ENCODE data around the gene TDRD7. TPM values are rescaled to one million over a fixed set of nuclear protein-coding genes. Genes with fewer than 3 reads are reported as not detected.

The TDRD7 gene
- total and polyA plus RNA-seq, 2 experiments from 2014 or later = 10.4 to 18.2 TPM

DNA sequence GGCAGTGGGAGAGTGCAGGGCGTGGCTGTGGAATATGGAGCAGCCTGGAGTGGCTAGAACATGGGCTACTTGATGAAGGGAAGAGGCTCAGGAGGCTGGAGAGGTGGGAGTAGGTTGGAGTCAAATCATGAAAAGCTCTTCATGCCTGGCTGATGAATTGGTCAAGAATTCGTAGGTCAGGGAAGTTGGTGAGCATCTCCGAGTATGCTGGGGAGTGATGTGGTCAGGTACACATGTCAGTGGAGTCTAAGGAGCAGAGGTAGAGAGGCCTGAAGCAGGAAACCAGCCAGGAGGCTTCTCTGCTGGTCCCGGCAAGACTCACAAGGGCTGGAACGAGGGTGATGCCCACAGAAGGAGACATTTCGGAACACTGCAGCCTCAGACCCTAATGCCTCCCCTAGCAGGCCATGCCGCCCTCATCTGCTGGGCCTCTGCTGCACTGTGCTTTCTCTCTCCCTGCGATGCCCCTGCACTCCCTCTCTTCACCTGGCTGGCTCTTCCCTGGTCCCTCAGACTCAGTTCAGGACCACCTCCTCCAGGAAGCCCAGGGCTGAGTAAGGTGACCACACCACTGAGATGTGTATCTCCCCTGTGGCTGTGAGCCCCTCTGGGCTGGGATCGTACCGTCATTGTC, 123.2 kb downstream of the TDRD7 start:
- Histone ChIP-seq H3K36me3 (replicated peaks; ENCODE audit: insufficient read depth, low read depth) (no peaks in the 10 kb centered on the region), H3K4me2 (no peak overlapping the region), H3K79me2 (no peaks in the 10 kb centered on the region), H3K4me1 (ENCODE audit: insufficient read depth) (no peaks in the 10 kb centered on the region), H4K20me1 (ENCODE audit: insufficient read depth, poor library complexity, severe bottlenecking) (no peaks in the 10 kb centered on the region), H3K9me3 (ENCODE audit: low read depth) (no peaks in the 10 kb centered on the region), H3K9me2 (replicated peaks; ENCODE audit: insufficient read depth) (no peaks in the 10 kb centered on the region), H3K4me3 (no peak overlapping the region), H3K27ac (no peak overlapping the region), H2AFZ (no peak overlapping the region), H3K27me3 (no peaks in the 10 kb centered on the region)
- TF ChIP-seq EZH2phosphoT487 (IDR thresholded peaks at IDR 0.05; ENCODE audit: low read depth, severe bottlenecking, unreplicated experiment) = no peak
- TF ChIP-seq EZH2 (IDR thresholded peaks at IDR 0.05; ENCODE audit: borderline replicate concordance) = no peak
- TF ChIP-seq, protein P1, sequence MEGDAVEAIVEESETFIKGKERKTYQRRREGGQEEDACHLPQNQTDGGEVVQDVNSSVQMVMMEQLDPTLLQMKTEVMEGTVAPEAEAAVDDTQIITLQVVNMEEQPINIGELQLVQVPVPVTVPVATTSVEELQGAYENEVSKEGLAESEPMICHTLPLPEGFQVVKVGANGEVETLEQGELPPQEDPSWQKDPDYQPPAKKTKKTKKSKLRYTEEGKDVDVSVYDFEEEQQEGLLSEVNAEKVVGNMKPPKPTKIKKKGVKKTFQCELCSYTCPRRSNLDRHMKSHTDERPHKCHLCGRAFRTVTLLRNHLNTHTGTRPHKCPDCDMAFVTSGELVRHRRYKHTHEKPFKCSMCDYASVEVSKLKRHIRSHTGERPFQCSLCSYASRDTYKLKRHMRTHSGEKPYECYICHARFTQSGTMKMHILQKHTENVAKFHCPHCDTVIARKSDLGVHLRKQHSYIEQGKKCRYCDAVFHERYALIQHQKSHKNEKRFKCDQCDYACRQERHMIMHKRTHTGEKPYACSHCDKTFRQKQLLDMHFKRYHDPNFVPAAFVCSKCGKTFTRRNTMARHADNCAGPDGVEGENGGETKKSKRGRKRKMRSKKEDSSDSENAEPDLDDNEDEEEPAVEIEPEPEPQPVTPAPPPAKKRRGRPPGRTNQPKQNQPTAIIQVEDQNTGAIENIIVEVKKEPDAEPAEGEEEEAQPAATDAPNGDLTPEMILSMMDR (IDR thresholded peaks at IDR 0.05; ENCODE audit: poor library complexity) = no peak
- no peak for DNase-seq (ENCODE audit: low spot score)
- 93% methylated on average over 10 of the region's 10 CpGs for WGBS (ENCODE audit: low lambda C conversion rate, missing lambda C conversion rate)

DNA sequence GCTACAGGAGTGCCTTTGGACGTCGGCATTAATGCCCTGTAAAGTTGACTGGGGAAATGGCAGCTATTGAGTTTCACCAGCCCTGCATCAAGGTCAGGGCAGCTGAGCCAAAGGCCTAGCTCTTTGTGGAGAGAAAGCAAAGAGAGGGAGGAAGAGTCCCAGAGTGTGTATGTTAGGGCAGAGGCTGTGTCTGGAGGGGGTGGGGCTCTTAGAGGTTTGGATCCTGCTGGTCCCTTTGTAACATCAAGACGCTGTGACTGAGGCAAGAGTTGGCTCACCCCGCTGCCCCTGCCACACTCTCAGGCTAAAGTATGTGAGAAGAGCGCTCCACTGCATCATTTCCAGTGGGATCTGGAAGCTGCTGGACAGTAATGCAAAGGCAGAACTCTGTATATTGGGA, 123.9 kb downstream of the TDRD7 start:
- H2AFZ ChIP-seq = no peak overlapping the region

DNA sequence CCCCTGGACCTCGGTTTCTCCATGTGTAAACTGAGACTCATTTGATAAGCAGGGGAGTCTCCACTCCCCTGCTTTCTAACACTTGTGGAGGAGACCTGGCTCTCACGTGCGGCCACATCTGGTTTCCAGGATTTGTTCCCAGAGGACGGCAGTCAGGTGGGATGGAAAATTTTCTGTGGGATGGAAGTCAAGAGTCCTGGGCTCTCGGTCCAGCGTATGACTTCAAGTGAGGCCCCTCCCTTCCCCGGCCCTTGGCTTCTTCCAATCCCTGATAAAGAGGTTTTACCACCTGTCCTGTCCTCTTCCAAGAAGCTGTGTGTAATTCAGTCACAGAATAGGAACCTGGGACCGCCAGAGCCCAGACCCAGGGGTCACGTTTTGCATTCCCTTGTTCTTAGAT, 124.6 kb downstream of the TDRD7 start:
- WGBS (ENCODE audit: low lambda C conversion rate, missing lambda C conversion rate) = 90% methylated on average over 9 of the region's 9 CpGs
- H3K9me2 ChIP-seq (replicated peaks; ENCODE audit: insufficient read depth) = no peaks in the 10 kb centered on the region
- H4K20me1 ChIP-seq (ENCODE audit: insufficient read depth, poor library complexity, severe bottlenecking) = no peaks in the 10 kb centered on the region
- no peak for DNase-seq (ENCODE audit: low spot score)
- no peaks in the 10 kb centered on the region for H3K36me3 ChIP-seq (replicated peaks; ENCODE audit: insufficient read depth, low read depth)
- H3K27me3 ChIP-seq = no peaks in the 10 kb centered on the region
- H3K79me2 ChIP-seq = no peaks in the 10 kb centered on the region
- no peaks in the 10 kb centered on the region for H3K4me1 ChIP-seq (ENCODE audit: insufficient read depth)
- no peak overlapping the region for H3K4me3 ChIP-seq
- H3K27ac ChIP-seq = no peak overlapping the region
- H3K9me3 ChIP-seq (ENCODE audit: low read depth) = no peaks in the 10 kb centered on the region
- TF ChIP-seq, protein P1 (IDR thresholded peaks at IDR 0.05; ENCODE audit: poor library complexity) = no peak
- H3K4me2 ChIP-seq = no peak overlapping the region
- H2AFZ ChIP-seq = no peak overlapping the region

More for the DNA sequence above, 123.9 kb downstream of the TDRD7 start:
- Histone ChIP-seq H3K9me3 (ENCODE audit: low read depth) (no peaks in the 10 kb centered on the region), H3K9me2 (replicated peaks; ENCODE audit: insufficient read depth) (no peaks in the 10 kb centered on the region), H3K27ac (no peak overlapping the region), H3K36me3 (replicated peaks; ENCODE audit: insufficient read depth, low read depth) (no peaks in the 10 kb centered on the region), H3K79me2 (no peaks in the 10 kb centered on the region), H4K20me1 (ENCODE audit: insufficient read depth, poor library complexity, severe bottlenecking) (no peaks in the 10 kb centered on the region), H3K4me3 (no peak overlapping the region), H3K27me3 (no peaks in the 10 kb centered on the region), H3K4me1 (ENCODE audit: insufficient read depth) (no peaks in the 10 kb centered on the region), H3K4me2 (no peak overlapping the region)
- no peak for DNase-seq (ENCODE audit: low spot score)
- WGBS (ENCODE audit: low lambda C conversion rate, missing lambda C conversion rate) = 88% methylated on average over 5 of the region's 5 CpGs
- no peak for TF ChIP-seq EZH2phosphoT487 (IDR thresholded peaks at IDR 0.05; ENCODE audit: low read depth, severe bottlenecking, unreplicated experiment)
- TF ChIP-seq EZH2 (IDR thresholded peaks at IDR 0.05; ENCODE audit: borderline replicate concordance) = no peak
- TF ChIP-seq, protein P1 (IDR thresholded peaks at IDR 0.05; ENCODE audit: poor library complexity) = no peak

DNA sequence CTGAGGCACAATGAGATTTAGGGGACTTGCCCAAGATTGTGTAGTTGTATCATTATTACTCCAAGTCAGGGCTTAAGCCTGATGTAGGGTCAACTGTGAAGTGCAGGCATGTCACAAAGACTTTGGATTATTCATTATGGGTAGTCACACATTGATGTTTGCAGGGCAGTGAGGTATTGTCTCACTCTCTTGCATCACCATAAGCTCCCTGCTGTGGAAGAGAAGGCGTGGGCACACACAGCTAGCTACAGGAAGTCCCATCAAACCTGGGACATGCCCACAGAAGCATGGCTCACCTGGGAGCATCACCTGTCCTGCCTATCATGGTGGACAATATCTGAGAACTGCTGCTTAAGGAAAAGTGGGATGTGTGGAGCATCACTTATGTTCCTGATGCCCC, 131.7 kb downstream of the TDRD7 start:
- TF ChIP-seq EZH2phosphoT487 (IDR thresholded peaks at IDR 0.05; ENCODE audit: low read depth, severe bottlenecking, unreplicated experiment) = no peak
- TF ChIP-seq, protein P1 (IDR thresholded peaks at IDR 0.05; ENCODE audit: poor library complexity) = no peak
- no peak for TF ChIP-seq EZH2 (IDR thresholded peaks at IDR 0.05; ENCODE audit: borderline replicate concordance)

More for the DNA sequence above, 131.7 kb downstream of the TDRD7 start:
- no peaks in the 10 kb centered on the region for H3K79me2 ChIP-seq
- no peaks in the 10 kb centered on the region for H3K36me3 ChIP-seq (replicated peaks; ENCODE audit: insufficient read depth, low read depth)
- no peaks in the 10 kb centered on the region for H3K4me1 ChIP-seq (ENCODE audit: insufficient read depth)
- H2AFZ ChIP-seq = no peak overlapping the region
- H3K4me3 ChIP-seq = no peak overlapping the region
- no peaks in the 10 kb centered on the region for H3K9me3 ChIP-seq (ENCODE audit: low read depth)
- no peak overlapping the region for H3K4me2 ChIP-seq
- no peaks in the 10 kb centered on the region for H3K9me2 ChIP-seq (replicated peaks; ENCODE audit: insufficient read depth)
- WGBS (ENCODE audit: low lambda C conversion rate, missing lambda C conversion rate) = 75% methylated on average over 1 of the region's 1 CpG
- no peak overlapping the region for H3K27ac ChIP-seq
- H4K20me1 ChIP-seq (ENCODE audit: insufficient read depth, poor library complexity, severe bottlenecking) = no peaks in the 10 kb centered on the region
- H3K27me3 ChIP-seq = no peaks in the 10 kb centered on the region
- DNase-seq (ENCODE audit: low spot score) = no peak

Measured in hepatocyte (in vitro differentiated cells).